Stimulated activated CD4-positive, alpha-beta T cell treated with anti-CD3 and anti-CD28 coated beads, Interleukin-12 subunit alpha, Interleukin-12 subunit beta, amount 100 ng/mL, for 24 hours (primary cell): Measurements from ENCODE around the gene PAN2.

Experiments
- DNase-seq, 2 experiments: peaks; one replicate each; pipeline ENCODE4 v3.0.0-alpha.2; 2020; ENCODE audit warnings: low read depth in 2 of 2

The PAN2 gene, protein sequence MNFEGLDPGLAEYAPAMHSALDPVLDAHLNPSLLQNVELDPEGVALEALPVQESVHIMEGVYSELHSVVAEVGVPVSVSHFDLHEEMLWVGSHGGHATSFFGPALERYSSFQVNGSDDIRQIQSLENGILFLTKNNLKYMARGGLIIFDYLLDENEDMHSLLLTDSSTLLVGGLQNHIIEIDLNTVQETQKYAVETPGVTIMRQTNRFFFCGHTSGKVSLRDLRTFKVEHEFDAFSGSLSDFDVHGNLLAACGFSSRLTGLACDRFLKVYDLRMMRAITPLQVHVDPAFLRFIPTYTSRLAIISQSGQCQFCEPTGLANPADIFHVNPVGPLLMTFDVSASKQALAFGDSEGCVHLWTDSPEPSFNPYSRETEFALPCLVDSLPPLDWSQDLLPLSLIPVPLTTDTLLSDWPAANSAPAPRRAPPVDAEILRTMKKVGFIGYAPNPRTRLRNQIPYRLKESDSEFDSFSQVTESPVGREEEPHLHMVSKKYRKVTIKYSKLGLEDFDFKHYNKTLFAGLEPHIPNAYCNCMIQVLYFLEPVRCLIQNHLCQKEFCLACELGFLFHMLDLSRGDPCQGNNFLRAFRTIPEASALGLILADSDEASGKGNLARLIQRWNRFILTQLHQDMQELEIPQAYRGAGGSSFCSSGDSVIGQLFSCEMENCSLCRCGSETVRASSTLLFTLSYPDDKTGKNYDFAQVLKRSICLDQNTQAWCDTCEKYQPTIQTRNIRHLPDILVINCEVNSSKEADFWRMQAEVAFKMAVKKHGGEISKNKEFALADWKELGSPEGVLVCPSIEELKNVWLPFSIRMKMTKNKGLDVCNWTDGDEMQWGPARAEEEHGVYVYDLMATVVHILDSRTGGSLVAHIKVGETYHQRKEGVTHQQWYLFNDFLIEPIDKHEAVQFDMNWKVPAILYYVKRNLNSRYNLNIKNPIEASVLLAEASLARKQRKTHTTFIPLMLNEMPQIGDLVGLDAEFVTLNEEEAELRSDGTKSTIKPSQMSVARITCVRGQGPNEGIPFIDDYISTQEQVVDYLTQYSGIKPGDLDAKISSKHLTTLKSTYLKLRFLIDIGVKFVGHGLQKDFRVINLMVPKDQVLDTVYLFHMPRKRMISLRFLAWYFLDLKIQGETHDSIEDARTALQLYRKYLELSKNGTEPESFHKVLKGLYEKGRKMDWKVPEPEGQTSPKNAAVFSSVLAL

DNA sequence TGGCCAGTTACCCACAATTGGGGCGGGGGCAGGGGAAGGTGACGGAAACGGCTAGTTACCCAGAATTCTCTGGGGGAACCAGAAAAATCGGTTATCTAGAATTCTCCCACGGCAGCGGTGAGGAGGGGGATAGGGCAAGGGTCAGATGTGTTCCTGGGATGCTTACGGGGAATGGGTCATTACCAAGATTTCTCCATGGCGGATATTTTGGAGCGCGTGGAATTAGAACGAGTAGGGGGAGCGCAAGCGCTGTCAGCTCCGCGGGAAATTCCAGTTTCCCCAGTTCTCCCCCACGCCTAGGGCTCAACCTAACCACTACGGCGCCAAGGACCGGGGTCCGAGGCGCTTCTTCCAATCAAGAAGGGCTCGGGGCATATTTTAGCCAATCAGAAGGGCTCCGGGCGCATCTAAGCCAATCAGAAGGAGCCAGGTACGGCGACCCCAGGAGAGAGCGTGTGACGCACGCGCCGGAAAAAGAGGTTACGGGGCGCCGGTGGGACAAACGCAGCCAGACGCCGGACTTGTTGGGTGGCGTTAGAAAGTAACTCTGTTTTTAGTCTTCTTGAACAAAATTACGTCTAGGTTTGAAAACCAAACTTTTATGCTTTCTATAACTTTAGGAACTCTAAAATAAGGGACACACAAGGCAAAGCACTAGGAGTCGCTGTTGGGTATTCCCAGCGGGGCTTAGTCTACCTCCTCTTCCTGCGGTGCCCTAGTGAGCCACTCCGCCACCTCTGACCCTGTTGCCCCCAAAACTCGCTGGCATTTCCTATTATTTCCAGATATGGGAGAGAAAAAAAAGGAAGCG lies at the start of gene PAN2:
Gene PAN2, minus strand, starts transcription at position 322 of the 811 bp plus-strand sequence. CDS start 906 bp downstream, outside the sequence.
- peak; percentile 84 to 89 for DNase-seq

DNA sequence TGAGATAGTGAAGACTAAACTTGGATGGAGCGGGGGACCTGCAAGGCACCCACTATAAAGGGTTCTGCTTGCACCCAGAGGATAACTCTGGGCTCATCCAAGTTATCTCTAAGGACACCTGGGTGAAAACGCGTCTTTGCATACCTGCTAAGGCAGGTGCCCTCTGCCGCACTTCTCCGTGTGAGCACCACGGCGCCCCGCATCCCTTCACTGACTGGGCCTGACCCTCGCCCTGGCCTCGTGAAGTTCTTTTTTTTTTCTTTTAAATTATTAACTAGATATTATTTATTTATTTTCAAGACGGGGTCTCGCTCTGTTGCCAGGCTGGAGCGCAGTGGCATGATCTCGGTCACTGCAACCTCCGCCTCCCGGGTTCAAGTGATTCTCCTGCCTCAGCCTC lies 48.8 kb upstream of the PAN2 start:
- no peak for DNase-seq

DNA sequence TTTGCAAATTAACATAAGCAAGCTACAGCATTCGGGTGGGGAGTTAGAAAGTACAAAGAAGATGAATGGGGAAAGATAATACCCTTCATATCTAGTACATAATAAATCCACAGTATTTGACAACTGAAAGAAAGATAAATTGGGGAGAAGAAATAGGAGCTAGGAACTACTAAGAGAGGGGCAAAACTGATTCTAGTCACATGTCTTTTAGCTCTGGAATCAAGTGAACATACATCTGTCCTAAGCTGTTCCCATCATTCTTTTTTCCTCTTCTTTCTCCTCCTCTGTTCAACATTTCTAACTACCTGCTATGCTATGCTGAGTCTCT lies 44.2 kb upstream of the PAN2 start:
- DNase-seq, result no peak

DNA sequence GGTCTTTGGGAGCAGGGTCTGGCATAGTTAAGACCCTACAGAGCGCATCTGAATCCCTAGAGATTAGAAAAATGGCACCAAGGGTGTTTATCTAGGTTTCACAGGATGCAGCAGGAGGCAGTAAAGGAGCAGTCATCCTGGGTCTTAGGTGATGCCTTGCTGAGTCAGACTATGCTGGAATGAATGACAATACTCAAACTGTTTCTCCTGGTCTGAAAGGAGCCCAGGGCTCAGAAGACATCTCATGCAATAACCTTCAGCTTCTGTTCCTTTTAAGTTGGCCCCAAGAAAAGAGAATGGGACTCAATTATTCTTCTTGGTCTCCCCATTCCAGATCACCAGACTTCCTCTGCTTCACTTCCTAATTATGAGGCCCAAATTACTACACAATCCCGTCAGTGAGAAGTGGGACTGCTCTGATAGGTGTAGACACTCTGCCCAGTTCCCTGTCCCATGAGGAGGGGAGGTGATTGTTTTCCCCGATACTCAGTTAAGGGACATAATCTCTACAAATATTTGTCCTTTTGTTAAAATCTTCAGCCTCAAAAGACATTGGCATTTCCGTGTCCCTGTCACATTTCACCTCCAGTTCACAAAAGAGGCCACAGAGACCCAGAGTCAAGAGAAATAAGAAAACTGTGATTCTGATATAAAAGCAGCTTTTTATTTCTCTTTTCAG lies 43.6 kb upstream of the PAN2 start:
- DNase-seq, result no peak

DNA sequence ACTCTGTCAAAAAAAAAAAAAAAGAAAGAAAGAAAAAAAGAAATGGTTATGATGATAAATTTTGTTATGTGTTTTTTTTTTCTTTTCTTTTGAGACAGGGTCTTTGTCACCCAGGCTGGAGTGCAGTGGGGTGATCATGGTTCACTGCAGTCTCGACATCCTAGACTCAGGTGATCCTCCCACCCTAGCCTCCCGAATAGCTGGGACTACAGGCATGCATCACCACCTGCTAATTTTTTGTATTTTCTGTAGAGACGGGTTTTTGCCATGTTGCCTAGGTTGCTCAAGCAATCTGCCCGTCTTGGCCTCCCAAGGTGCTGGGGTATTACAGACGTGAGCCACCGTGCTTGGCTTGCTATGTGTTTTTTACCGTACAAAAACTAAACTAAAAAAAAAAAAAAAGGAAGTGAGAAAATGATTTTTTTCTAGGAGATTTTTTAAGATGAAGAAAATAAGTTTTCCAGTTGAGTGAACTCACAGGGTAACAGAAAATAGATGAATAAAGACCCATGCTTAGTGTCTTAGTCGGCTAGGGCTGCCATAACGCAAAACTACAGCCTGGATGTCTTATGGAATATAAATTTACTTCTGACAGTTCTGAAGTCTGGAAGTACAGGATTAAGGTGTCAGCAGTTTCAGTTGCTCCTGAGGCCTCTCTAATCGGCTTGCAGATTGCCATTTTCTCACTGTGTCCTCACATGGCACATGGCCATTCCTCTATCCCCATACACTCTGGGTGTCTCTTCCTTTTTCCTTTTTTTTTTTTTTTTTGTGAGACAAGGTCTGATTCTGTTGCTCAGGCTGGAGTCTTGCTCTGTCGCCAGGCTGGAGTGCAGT lies 42.0 kb upstream of the PAN2 start:
- DNase-seq, result no peak

DNA sequence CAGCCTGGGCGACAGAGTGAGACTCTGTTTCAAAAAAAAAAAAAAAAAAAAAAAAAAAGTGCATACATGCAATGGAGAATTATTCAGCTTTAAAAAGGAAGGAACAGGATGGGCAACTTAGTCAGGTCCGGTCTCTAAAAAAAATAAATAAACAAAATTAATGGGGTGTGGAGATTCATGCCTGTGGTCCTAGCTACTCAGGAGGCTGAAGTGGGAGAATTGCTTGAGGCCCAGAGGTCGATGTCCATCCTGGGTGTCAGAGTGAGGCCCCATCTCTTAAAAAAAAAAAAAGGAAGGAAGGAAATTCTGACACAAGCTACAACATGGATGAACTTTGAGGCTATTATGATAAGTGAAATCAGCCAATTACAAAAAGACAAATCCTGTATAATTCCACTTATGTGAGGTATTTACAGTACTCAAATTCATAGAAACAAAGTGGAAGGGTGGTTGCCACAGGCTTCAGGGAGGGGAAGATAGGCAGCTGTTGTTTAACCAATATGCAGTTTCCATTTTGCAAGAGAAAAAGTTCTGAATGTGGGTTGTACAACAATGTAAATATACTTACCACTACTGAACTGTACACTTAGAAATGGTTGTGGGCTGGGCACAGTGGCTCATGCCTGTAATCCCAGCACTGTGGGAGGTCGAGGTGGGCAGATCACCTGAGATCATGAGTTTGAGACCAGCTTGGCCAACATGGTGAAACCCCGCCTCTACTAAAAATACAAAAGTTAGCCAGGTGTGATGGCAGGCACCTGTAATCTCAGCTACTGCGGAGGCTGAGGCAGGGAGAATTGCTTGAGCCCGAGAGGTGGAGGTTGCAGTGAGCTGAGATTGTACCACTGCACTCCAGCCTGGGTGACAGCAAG lies 41.2 kb upstream of the PAN2 start:
- DNase-seq, result no peak

DNA sequence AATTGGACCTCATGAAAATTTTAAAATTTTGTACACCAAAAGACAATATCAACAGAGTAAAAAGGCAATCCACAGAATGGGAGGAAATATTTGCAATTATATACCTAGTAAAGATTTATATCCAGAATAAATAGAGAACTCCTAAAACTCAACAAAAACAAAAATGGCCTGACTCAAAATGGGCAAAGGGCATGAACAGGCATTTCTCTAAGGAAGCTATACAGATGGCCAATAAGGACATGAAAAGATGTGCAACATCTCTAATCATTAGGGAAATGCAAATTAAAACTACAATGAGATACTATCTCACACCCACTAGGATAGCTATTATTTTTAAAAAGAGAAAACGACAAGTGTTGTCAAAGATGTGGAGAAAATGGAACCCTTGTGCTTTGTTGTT lies 39.7 kb upstream of the PAN2 start:
- DNase-seq, result no peak

DNA sequence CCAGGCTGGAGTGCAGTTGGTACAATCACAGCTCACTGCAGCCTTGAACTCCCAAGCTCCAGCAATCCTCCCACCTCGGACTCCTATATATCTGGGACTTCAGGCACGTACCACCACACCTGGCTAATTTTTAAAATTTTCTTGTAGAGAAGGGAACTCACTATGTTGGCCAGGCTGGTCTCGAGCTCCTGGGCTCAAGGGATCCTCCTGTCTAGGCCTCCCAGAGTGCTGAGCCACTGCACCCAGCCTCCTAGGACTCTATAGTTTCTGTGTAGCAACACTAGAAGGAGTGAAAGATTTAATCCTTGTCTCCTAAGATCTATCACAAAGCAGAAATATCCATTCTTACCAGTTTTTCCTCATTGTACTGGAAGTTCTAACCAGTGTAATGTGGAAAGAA lies 33.1 kb upstream of the PAN2 start:
- DNase-seq, result no peak

DNA sequence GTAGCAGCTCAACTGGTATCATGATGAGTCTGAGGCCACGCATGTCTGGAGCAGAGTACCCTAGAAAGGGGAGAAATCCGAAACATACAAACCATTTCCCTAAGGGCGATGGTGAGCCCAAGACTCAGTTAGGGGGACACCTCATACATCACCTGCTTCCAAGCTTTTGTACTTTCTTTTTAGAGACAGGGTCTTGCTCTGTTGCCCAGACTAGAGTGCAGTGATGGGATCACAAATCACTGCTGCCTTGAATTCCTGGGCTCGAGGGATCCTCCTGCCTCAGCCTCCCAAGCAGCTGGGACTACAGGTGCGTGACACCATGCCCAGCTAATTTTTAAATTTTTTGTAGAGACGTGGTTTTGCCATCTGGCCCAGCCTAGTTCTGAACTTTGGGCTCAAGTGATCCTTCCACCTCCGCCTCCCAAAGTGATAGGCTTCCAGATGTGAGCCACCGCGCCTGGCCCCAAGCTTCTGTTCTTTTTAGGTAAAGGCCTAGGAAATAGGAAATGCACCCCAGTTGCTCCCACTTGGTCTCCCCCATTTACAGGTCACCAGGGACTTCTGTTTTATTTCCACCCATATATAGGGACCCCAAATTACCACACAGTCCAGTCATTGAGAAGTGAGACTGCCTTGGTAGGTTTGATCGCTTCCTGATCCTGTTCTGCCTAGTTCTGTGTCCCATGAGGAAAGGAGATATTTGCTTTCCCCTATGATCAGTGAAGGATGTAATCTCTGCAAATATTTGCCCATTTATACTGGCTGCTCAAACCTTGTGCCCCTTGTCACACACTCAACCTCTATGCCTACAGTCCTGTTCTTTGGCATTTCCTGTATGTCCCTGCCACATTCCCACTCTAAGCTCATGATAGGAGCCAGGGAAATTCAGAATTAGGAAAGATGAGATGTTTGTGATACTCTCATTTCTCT lies 28.6 kb upstream of the PAN2 start, which contains the start of gene APOF:
Gene APOF, minus strand, starts transcription at position 728 of the 930 bp plus-strand sequence. Its CDS starts 112 bp downstream, at position 616.
- DNase-seq, result no peak

DNA sequence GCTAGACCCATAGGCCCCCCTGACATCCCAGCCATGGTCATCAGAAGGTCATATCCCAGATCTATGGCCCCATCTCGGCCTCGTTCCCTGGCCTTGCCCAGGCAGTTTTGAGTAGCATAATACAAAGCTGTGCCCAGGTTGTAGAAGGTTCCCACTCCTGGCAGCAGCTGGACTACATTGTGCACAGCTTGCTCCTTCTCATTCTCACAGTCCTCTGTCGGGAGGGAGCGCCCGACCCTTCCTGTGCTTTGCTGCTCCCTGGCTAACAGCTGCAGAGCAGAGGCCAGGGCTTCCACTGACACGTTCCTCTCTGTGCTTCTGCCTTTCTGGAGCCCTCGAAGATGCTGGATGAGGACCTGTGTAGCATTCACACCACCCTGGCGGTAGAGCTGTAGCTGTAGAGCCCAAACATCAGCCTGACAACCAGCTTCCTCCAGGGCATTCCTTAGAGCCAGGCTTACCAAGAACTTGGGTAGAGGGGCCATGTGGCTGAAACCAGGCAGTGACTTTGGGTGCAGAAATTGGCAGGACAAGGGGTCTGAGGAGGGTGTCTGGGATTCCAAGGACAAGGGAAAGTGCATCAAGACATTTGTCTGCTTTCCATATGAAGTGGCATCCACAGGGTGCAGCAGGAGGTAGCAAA lies 27.8 kb upstream of the PAN2 start:
- no peak for DNase-seq

DNA sequence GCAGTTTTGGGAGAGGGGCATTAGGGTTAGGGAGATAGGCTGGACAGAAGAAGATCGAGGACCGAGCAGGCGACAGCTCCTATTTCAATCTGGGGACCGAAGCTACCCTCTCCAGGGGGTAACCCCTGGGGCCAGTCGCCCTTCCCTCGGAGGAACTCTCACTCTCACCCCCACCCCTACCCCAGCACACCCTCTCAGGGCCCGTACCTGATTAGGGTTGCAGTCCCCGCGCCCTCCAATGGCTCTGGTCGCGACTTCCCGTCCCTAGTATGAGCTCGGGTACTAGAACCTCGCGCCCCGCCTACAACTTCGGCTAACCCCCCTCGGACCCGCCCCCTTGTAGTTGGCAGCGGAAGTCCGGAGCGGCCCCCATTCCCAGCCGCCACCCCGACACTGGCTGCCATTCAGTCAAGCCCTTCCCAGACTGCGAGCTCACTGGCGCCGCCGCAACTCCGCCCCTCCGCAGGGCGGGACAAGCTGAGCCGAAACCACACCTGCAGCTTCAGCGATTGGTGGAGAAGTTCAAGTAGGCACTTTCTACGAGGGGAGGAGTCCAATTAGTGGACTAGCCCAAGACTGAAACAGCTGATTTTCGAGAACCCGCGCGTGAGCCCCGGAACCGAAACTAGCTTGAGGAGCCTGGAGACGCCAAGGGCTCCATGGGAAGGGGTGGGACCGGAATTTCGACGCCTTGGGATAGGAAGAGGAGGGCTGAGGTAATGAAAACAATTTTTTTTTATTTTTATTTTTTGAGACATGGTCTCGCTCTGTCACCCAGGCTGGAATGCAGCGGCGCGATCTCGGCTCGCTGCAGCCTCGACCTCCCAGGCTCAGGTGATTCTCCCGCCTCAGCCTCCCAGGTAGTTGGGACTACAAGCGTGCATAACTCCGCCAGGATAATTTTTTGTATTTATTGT lies 26.3 kb upstream of the PAN2 start, which contains the start of gene STAT2:
Gene STAT2, minus strand, starts transcription at position 257 of the 917 bp plus-strand sequence. CDS start 3,536 bp downstream, outside the sequence.
- DNase-seq, result peak; percentile 97 to 98

DNA sequence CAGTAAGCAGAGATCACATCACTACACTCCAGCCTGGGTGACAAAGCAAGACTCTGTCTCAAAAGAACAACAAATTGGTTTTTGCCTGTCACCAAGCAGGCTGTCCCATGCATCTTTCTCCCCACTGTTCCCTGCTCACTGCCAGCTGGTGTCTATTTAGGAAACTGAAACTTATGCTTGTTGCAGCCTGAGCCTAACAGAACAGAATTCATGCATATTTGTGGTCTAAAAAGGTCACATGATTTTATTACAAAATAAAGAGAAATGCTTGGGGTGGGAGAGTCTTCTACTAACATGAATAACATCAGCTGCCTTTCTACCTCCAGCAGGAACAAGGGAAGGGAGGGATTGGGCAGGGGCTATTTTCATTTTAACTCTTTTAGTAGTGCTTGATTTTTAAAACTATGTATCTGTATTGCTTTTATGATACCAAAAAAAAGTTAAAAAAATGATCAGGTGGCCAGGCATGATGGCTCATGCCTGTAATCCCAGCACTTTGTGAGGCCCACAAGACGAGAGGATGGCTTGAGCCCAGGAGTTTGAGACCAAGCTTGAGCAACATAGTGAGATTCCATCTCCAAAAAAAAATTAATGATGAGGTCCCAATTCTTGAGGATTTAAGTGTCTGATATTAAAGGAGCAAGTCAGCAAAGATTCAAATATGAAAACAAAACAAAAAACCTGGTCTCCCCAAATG lies 25.2 kb upstream of the PAN2 start:
- DNase-seq, result no peak

DNA sequence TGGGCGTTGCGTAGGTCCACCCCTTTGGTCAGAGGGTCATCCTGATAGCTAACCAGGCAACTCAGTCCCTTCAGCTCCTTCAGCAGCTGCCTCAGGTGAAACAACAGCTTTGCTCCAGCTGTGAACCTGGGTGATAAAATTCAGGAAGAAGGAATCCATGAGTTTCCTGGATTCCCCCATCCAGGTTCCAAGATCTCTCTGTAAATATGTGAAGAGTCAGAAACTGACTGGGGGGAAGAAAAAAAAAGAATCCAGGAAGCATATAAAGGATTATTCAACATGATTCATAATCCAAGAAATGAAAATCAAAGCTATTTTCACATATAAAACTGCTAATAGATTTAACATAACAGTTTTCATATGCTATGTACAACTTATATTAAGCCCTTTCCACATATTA lies 17.5 kb upstream of the PAN2 start:
- DNase-seq, result no peak

DNA sequence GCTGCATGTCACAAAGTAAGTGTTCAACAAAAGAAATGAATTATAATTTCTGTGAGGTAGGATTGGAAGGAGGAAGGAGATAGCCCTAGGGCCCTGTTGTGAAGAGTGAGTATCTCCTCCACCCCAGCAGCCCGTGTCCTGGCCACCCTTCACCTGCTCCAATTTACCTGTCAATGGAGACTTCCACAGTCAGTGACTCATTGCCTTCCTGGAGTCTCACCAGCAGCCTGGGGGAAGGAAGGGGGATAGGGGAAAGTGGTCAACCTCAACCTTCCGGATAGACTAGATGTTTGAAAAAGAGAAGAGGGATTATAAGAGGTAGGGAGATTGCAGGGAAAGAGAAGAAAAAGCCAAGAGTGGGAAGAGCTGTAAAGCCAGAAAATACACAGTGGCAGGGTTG lies 16.9 kb upstream of the PAN2 start:
- no peak for DNase-seq

DNA sequence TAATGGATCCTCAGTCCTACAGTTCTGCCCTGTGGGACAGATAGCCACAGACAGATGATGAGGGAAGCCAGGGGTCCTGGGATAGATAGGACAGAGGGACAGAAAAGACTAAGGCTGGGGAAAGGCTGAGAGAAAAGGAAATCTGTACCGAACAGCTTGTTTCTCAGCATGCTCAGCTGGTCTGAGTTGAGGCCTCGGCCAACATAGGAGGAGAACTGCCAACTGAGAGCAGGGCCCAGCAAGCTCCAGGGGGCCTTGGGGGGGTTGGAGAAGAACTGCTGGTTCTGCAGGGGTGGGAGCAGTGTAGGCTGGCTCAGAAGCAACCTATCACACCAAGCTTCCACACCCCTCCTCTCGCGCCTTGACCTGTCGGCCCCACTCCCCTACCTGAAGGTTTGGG lies 15.0 kb upstream of the PAN2 start:
- DNase-seq, result no peak
